NCI-H128 (cell line): ENCODE measurements around the gene PNMA6E.
"Not testable (repeated sequence)": the region's sequence is repeated elsewhere in the genome, so short reads cannot be mapped to it uniquely, and the experiment has no call there.

Experiments used
- DNase-seq: peaks from one replicate; lab custom pipeline; 2025; ENCODE audit not compliant: unreplicated experiment; lab: John Stamatoyannopoulos, UW

PNMA6E gene

GRCh38 chrX:153409414-153410101 lies 8.4 kb upstream of the PNMA6E start:
- no peak for DNase-seq

- no peak for DNase-seq
Measured at GRCh38 chrX:153408871-153409351, 7.8 kb upstream of the PNMA6E start.

- DNase-seq: no peak
Measured at GRCh38 chrX:153408221-153408721, 7.1 kb upstream of the PNMA6E start.

GRCh38 chrX:153407736-153408135 lies 6.6 kb upstream of the PNMA6E start:
- no peak for DNase-seq

GRCh38 chrX:153406903-153407302 lies 5.8 kb upstream of the PNMA6E start:
- no peak for DNase-seq

GRCh38 chrX:153406011-153406410 lies 4.9 kb upstream of the PNMA6E start:
- no peak for DNase-seq

- no peak for DNase-seq
Measured at GRCh38 chrX:153405426-153405825, 4.3 kb upstream of the PNMA6E start.

GRCh38 chrX:153404333-153404732 lies 3.2 kb upstream of the PNMA6E start:
- DNase-seq: not testable (repeated sequence)

GRCh38 chrX:153400146-153401132 lies 711 bp downstream of the PNMA6E start:
- no peak for DNase-seq

GRCh38 chrX:153398275-153398960 lies 2.7 kb downstream of the PNMA6E start:
- DNase-seq: no peak

- no peak for DNase-seq
Measured at GRCh38 chrX:153397256-153397960, 3.7 kb downstream of the PNMA6E start.

- DNase-seq: no peak
Measured at GRCh38 chrX:153396320-153397195, 4.6 kb downstream of the PNMA6E start.

GRCh38 chrX:153395613-153396319 lies 5.4 kb downstream of the PNMA6E start:
- DNase-seq: no peak

- DNase-seq: no peak
Measured at GRCh38 chrX:153394612-153395011, 6.5 kb downstream of the PNMA6E start.

- no peak for DNase-seq
Measured at GRCh38 chrX:153392642-153393321, 8.4 kb downstream of the PNMA6E start.

GRCh38 chrX:153389460-153389768 lies 11.7 kb downstream of the PNMA6E start:
- DNase-seq: not testable (repeated sequence)

- DNase-seq: no peak
Measured at GRCh38 chrX:153388722-153389459, 12.3 kb downstream of the PNMA6E start.
